ENCODE measurements around the gene NEUROD4. TPM values are rescaled to one million over a fixed set of nuclear protein-coding genes. Genes with fewer than 3 reads are reported as not detected.
"Not testable (repeated sequence)": the region's sequence is repeated elsewhere in the genome, so short reads cannot be mapped to it uniquely, and the experiment has no call there.

The NEUROD4 gene
- total RNA-seq, 2 experiments from 2014 or later, result not detected

DNA sequence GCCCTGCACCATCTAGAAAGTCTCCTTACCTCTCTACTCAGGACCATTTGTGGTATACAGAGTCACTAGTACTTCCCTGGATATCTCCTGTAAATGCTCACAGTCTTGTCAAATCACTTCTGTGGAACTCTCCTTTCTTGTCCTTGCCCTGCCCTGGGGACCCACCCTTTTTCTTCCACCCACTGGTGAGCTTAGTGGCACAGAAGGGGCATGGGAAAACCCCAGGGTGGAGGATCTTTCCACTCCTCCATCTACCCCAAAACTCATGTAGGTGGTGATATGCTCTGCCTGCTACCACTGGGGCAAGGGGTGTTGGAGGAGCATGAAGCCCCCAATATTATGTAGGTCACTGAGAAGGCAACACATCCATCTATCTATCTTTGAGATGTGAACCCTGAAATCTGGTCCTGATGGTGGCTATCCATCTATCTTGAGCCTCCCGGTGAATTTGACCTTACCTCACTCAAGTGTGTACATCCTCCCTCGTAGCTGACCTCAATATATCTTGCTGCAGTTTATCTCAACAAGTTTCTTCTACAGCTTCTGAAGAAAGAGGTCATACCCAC, 36.2 kb upstream of the NEUROD4 start:
- peak overlapping the region; percentile 78 for H3K4me3 Mint-ChIP-seq
- H3K9me3 Mint-ChIP-seq (ENCODE audit: low read depth), result peaks cover 7% of the 10 kb centered on the region
- H3K27me3 Mint-ChIP-seq, result no peaks in the 10 kb centered on the region
- peaks cover 64% of the 10 kb centered on the region for H3K4me1 Mint-ChIP-seq
- ATAC-seq (no peak), DNase-seq (peak; percentile 49)
- intact Hi-C loops (cut with DNase I, micrococcal nuclease), result loop anchor here (1.0 to 10.0 kb wide), 9 partner anchors 8 to 731 kb away; partner anchors contain the start of genes MUCL1 (in 2 of the 2), BLOC1S1 (in 1 of the 2), CBX5 (in 1 of the 2) and HNRNPA1 (in 1 of the 2)
- peaks cover 56% of the 10 kb centered on the region for H3K36me3 Mint-ChIP-seq (ENCODE audit: low read depth)
- H3K27ac Mint-ChIP-seq, result peak overlapping the region; percentile 95
- CTCF ChIA-PET, result interaction anchor here (0.7 to 4.2 kb wide), 7 partner anchors 9 to 234 kb away, joined by 3 to 35 read pairs (median 9); no protein-coding TSS in a partner anchor
- POLR2A ChIA-PET, result interaction anchor here (1.1 kb wide), 1 partner anchor 14 kb away, joined by 3 read pairs; no protein-coding TSS in a partner anchor

DNA sequence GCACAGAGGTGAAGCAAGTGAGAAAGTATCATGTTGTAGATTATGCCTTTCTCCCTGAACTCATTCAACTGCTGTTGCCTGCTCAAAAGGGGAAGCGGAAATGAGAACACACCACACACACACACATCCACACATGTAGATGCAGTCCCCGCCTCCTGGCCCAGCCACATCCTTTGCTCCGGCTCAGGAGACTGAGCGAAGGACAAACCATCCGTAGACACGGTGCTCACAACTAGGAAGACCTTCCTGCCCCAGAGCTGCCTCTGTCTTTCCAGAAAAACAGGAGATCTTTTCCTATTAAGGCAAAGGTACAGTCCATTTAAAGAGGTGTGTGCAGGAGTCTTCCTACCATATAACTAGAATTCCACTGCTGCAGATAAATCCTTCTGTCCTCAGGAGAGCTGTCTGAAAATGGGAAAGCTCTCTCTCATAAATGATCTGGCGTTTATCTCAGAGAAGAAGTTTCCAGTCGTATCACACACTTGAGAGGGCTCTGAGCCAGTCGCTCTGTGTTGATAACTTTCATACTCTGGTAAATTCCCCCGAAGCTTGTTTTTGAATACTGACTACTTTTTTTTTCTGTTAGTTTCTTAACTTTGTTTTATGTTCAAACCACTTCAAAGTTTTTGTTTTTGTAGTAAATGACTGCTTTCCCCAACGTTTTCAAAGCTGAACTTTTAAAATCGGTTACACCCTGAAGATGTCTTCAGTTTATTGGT, 35.0 kb upstream of the NEUROD4 start, which contains the start of gene TESPA1:
TSS of gene TESPA1 (minus strand) at position 105 of the 719 bp plus-strand sequence. CDS start 10,200 bp downstream, outside the sequence.
- DNase-seq, result peak; percentile 92
- ChIA-PET CTCF (interaction anchor here (1.0 to 4.2 kb wide), 9 partner anchors 8 to 235 kb away, joined by 3 to 35 read pairs (median 12); no protein-coding TSS in a partner anchor), POLR2A (interaction anchor here (0.5 to 1.2 kb wide), 4 partner anchors 8 to 452 kb away, joined by 3 to 9 read pairs (median 3); no protein-coding TSS in a partner anchor)
- H3K36me3 Mint-ChIP-seq (ENCODE audit: low read depth), result peaks cover 45% of the 10 kb centered on the region
- intact Hi-C loops (cut with DNase I, micrococcal nuclease), result loop anchor here (1.0 to 10.0 kb wide), 7 partner anchors 50 to 730 kb away; partner anchors contain the start of genes MUCL1 (in 2 of the 2), BLOC1S1 (in 1 of the 2), CBX5 (in 1 of the 2) and HNRNPA1 (in 1 of the 2)
- peaks cover 7% of the 10 kb centered on the region for H3K9me3 Mint-ChIP-seq (ENCODE audit: low read depth)
- peak within 1 kb of the TSS; percentile 95 for H3K27ac Mint-ChIP-seq
- H3K4me3 Mint-ChIP-seq, result peak within 1 kb of the TSS; percentile 78
- peaks cover 64% of the 10 kb centered on the region for H3K4me1 Mint-ChIP-seq
- no peaks in the 10 kb centered on the region for H3K27me3 Mint-ChIP-seq
- peak; percentile 87 for ATAC-seq

DNA sequence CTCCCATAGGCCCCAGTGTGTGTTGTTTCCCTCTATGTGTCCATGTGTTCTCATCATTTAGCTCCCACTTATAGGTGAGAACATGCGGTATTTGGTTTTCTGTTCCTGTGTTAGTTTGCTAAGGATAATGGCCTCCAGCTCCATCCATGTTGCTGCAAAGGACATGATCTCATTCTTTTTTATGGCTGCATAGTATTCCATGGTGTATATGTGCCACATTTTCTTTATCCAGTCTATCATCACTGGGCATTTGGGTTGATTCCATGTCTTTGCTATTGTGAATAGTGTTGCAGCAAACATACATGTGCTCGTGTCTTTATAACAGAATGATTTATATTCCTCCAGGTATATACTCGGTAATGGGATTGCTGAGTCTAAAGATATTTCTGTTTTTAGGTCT, 33.0 kb upstream of the NEUROD4 start:
- ATAC-seq; H3K27me3 Mint-ChIP-seq; H3K4me3 Mint-ChIP-seq; DNase-seq; H3K9me3 Mint-ChIP-seq (ENCODE audit: low read depth): not testable (repeated sequence)
- intact Hi-C loops (cut with DNase I, micrococcal nuclease), result loop anchor here (10.0 kb wide), 4 partner anchors 132 to 728 kb away; partner anchors contain the start of genes BLOC1S1 (in 1 of the 2) and MUCL1 (in 1 of the 2)
- ChIA-PET CTCF (interaction anchor here (0.8 to 2.9 kb wide), 8 partner anchors 8 to 237 kb away, joined by 3 to 24 read pairs (median 6); no protein-coding TSS in a partner anchor), POLR2A (interaction anchor here (0.6 kb wide), 1 partner anchor 17 kb away, joined by 3 read pairs; no protein-coding TSS in a partner anchor)
- peaks cover 70% of the 10 kb centered on the region for H3K4me1 Mint-ChIP-seq
- peak overlapping the region; percentile 12 for H3K27ac Mint-ChIP-seq
- H3K36me3 Mint-ChIP-seq (ENCODE audit: low read depth), result peaks cover 29% of the 10 kb centered on the region

DNA sequence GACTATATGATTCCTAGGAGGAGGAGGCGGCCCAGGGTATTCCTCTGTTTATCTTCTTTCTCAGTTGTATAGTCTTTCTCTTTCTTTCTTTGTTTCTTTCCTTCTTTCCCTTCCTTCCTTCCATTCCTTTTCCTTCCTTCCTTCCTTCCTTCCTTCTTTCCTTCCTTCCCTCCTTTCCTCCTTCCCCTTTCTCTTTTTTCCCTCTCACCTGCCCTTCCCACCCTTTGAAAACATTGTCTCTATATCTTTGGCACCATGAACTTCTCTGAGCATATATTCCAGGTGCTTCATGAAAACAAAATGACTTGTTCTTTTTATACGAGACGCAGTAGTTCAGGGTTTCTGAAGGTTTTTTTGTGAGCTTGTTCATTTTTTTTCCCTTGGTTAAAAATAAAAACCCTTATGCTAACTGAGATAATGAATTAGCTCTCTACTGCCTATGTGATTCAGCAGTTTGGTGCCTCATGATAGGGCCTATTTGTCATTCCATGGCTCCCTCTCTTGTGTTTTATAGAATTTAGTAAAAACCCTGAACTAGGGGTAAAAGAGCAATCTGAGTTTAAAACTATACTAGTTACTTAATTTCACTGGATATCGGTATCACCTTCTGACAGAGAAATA, 32.1 kb upstream of the NEUROD4 start:
- H3K36me3 Mint-ChIP-seq (ENCODE audit: low read depth), result peaks cover 19% of the 10 kb centered on the region
- peaks cover 7% of the 10 kb centered on the region for H3K9me3 Mint-ChIP-seq (ENCODE audit: low read depth)
- ChIA-PET CTCF (interaction anchor here (0.7 to 1.4 kb wide), 2 partner anchors 62 to 84 kb away, joined by 4 read pairs; no protein-coding TSS in a partner anchor), POLR2A (no interaction called here)
- DNase-seq (no peak), ATAC-seq (no peak)
- peak overlapping the region; percentile 56 for H3K27ac Mint-ChIP-seq
- intact Hi-C loops (cut with DNase I, micrococcal nuclease), result loop anchor here (10.0 kb wide), 4 partner anchors 133 to 727 kb away; partner anchors contain the start of genes BLOC1S1 (in 1 of the 2) and MUCL1 (in 1 of the 2)
- H3K27me3 Mint-ChIP-seq, result no peaks in the 10 kb centered on the region
- peaks cover 70% of the 10 kb centered on the region for H3K4me1 Mint-ChIP-seq
- H3K4me3 Mint-ChIP-seq, result no peak overlapping the region

DNA sequence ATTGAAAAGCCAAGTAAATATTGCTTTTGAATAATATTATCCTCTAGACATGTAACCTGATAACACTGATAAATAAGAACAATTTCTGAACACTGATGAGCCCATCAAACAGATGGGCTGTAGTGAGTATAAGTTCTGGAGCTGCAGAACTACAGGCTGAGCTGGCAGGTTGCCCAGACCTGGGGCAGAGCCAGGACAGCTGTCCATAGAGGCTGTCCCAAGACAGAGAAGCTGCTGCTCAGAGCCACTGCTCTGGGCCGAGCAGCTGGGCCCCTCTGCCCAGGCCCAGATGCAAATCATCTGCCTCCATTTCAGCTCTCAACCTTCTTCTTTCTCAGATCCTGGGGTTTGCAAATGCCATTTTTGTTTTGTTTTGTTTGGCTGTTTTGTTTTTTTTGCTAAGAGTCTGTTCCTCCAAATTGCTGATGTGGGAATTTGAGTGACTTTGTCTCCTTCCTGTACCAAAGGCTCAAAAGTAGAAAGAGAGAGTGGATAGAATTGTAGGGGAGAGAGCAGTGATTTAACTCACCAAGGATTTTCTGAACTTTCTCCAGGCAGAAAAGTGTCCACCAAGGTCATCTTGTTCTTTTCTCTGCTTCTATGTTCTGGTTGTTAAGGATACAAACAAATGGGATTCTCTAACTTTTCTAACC, 31.2 kb upstream of the NEUROD4 start:
- intact Hi-C loops (cut with DNase I, micrococcal nuclease), result loop anchor here (10.0 kb wide), 4 partner anchors 134 to 726 kb away; partner anchors contain the start of genes BLOC1S1 (in 1 of the 2) and MUCL1 (in 1 of the 2)
- CTCF ChIA-PET, result interaction anchor here (1.4 kb wide), 1 partner anchor 84 kb away, joined by 4 read pairs; no protein-coding TSS in a partner anchor
- DNase-seq (peak; percentile 14), ATAC-seq (no peak)
- peaks cover 11% of the 10 kb centered on the region for H3K36me3 Mint-ChIP-seq (ENCODE audit: low read depth)
- H3K4me3 Mint-ChIP-seq, result no peak overlapping the region
- H3K9me3 Mint-ChIP-seq (ENCODE audit: low read depth), result peaks cover 7% of the 10 kb centered on the region
- peaks cover 71% of the 10 kb centered on the region for H3K4me1 Mint-ChIP-seq
- no peaks in the 10 kb centered on the region for H3K27me3 Mint-ChIP-seq
- POLR2A ChIA-PET, result no interaction called here
- H3K27ac Mint-ChIP-seq, result peak overlapping the region; percentile 73

DNA sequence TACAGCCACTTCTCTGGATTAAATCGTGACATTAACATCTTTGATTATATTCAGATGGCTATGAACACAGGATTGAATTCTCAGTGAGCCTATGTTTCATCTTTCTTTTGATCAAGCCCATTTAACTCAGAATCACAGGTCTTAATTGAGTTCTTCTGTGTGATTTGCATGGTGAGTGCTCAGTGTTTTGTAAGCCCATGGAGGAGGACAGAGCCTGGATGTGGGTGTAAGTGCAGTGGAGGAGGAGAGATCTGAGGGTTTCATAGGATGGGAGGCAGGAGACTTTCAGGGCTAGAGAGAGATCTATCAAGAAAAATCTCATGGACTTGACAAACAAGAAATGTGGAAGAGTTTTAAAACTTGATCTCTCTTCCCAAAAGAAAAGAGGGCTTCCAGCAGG, 29.9 kb upstream of the NEUROD4 start:
- Mint-ChIP-seq H3K4me3 (no peak overlapping the region), H3K36me3 (ENCODE audit: low read depth) (peaks cover 2% of the 10 kb centered on the region), H3K9me3 (ENCODE audit: low read depth) (peaks cover 7% of the 10 kb centered on the region), H3K27me3 (no peaks in the 10 kb centered on the region), H3K27ac (peak overlapping the region; percentile 98), H3K4me1 (peaks cover 71% of the 10 kb centered on the region)
- POLR2A ChIA-PET, result interaction anchor here (0.6 kb wide), 1 partner anchor 66 kb away, joined by 3 read pairs; no protein-coding TSS in a partner anchor
- intact Hi-C loops (cut with DNase I, micrococcal nuclease), result loop anchor here (2.0 to 10.0 kb wide), 9 partner anchors 31 to 725 kb away; partner anchors contain the start of genes BLOC1S1 (in 1 of the 2) and MUCL1 (in 1 of the 2)
- CTCF ChIA-PET, result interaction anchor here (1.0 to 1.2 kb wide), 2 partner anchors 78 to 82 kb away, joined by 3 to 5 read pairs; no protein-coding TSS in a partner anchor
- DNase-seq (no peak), ATAC-seq (no peak)

DNA sequence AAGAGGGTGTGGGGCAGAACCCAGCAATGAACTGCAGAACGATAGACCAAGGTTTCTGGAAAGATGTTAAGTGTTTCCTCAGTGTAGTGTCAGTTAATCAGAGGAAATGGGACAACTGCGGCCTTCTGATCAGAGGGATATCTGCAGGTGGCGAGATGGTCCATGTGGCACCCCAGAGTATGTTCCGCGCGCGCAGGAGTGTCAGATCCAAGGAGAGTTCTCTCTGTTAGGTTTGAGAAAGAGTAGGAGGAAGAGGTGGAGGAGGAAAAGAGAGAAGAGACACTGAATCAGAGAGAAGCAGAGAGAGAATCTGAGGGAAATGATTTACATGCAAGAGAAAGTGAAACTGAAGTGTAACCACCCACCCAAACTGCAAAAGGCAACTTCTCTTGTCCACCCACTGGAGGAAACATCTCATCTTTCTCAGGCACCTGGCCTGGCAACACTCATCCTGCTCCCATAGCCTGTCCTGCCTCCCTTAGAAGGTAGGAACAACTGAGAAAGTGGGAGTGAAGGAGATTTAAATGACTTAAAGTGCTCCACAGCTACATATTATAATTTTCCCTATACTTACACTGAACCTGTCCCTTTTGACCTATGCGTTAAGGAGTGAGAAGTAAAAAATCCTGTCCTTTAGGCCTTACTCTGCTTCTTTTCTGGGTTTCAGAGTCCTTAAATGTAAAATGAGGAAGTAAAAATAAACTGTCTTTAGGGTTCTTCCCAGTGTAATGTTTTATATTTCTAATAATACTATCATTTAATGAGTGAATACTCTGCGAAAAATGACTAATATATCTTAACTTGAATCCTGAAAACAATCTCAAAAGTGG, 28.4 kb upstream of the NEUROD4 start:
- DNase-seq (peak; percentile 67), ATAC-seq (peak; percentile 79)
- CTCF ChIA-PET, result interaction anchor here (0.8 to 9.8 kb wide), 10 partner anchors 8 to 388 kb away, joined by 3 to 463 read pairs (median 8); partner anchors contain the start of gene TESPA1
- Mint-ChIP-seq H3K27me3 (no peaks in the 10 kb centered on the region), H3K27ac (peak overlapping the region; percentile 98), H3K4me3 (peak overlapping the region; percentile 75), H3K4me1 (peaks cover 58% of the 10 kb centered on the region), H3K9me3 (ENCODE audit: low read depth) (peaks cover 7% of the 10 kb centered on the region), H3K36me3 (ENCODE audit: low read depth) (peaks cover 2% of the 10 kb centered on the region)
- POLR2A ChIA-PET, result no interaction called here
- intact Hi-C loops (cut with DNase I, micrococcal nuclease), result loop anchor here (1.0 to 5.0 kb wide), 9 partner anchors 8 to 636 kb away; no protein-coding TSS in a partner anchor

DNA sequence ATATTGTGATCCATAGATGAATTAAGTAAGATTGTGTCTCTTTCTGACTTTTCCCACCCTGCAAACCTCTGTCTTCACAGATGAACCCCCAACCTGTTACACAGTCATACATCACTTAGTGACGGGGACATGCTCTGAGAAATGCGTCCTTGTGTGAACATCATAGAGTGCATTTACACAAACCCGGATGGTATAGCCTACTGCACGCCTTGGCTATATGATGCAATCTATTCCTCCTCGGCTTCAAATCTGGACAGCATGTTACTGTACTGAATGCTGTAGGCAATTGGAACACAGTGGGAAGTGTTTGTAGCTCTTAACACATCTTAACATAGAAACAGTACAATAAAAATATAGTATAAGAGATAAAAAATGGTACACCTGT, 27.8 kb upstream of the NEUROD4 start:
- Mint-ChIP-seq H3K36me3 (ENCODE audit: low read depth) (peaks cover 2% of the 10 kb centered on the region), H3K4me1 (peaks cover 53% of the 10 kb centered on the region), H3K27me3 (no peaks in the 10 kb centered on the region), H3K4me3 (peak overlapping the region; percentile 75), H3K9me3 (ENCODE audit: low read depth) (peaks cover 1% of the 10 kb centered on the region), H3K27ac (peak overlapping the region; percentile 98)
- ChIA-PET CTCF (interaction anchor here (0.7 to 9.8 kb wide), 26 partner anchors 8 to 388 kb away, joined by 3 to 463 read pairs (median 8); partner anchors contain the start of genes NEUROD4 and TESPA1), POLR2A (no interaction called here)
- intact Hi-C loops (cut with DNase I, micrococcal nuclease), result loop anchor here (1.0 to 5.0 kb wide), 12 partner anchors 9 to 635 kb away; partner anchors contain the start of gene MUCL1 (in 1 of the 2)
- ATAC-seq (peak; percentile 61), DNase-seq (peak; percentile 33)

DNA sequence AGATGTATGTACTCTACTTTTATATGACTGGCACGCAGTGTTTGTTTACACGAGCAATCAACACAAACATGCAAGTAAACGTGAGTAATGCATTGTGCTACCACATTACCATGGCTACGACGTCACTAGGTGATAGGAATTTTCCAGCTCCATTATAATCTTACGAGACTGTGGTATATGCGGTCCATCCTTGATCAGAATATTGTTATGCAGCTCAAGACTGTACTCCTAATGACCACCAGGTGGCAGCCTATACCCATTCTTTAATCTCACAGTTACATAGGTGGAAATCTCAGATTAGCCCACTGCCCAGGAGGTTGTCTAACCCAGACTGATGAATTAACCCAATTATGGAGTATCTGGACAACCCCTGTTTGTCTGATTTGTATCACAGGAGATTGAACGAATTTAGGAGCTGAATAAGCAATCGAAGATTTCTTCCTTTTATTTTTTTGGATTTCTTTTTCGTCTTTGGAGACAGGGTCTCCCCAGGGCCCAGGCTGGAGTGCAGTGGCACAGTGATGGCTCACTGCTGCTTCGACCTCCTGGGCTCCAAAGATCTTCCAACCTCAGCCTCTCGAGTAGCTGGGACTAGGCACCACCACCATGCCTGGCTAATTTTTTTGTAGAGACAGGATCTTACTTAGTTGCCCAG, 26.5 kb upstream of the NEUROD4 start:
- POLR2A ChIA-PET, result interaction anchor here (0.6 to 1.1 kb wide), 4 partner anchors 8 to 280 kb away, joined by 3 to 9 read pairs (median 5); partner anchors contain the start of gene TESPA1
- Mint-ChIP-seq H3K4me1 (peaks cover 42% of the 10 kb centered on the region), H3K9me3 (ENCODE audit: low read depth) (no peaks in the 10 kb centered on the region), H3K36me3 (ENCODE audit: low read depth) (no peaks in the 10 kb centered on the region), H3K27me3 (no peaks in the 10 kb centered on the region), H3K27ac (no peak overlapping the region), H3K4me3 (no peak overlapping the region)
- CTCF ChIA-PET, result interaction anchor here (0.6 to 9.8 kb wide), 44 partner anchors 8 to 389 kb away, joined by 3 to 463 read pairs (median 6); partner anchors contain the start of genes NEUROD4 and TESPA1
- intact Hi-C loops (cut with DNase I, micrococcal nuclease), result loop anchor here (1.0 to 5.0 kb wide), 9 partner anchors 75 to 634 kb away; partner anchors contain the start of gene MUCL1 (in 1 of the 2)
- peak; percentile 70 for DNase-seq
- peak; percentile 53 for ATAC-seq

Measured in activated CD4-positive, alpha-beta T cell treated with anti-CD3 and anti-CD28 coated beads for 36 hours (primary cell).